ENCODE measurements around the gene PRKD1.

GRCh38 chr14:29740491-29740890, 187.2 kb downstream of the PRKD1 start:
- TF ChIP-seq POLR2AphosphoS5 (IDR thresholded peaks at IDR 0.05; ENCODE audit: low read depth, low read length) (no peak), TAF1 (IDR thresholded peaks at IDR 0.05; ENCODE audit: low read depth, low read length) (no peak), POLR2A (IDR thresholded peaks at IDR 0.05; ENCODE audit: low read depth, low read length) (no peak), PAX5 (IDR thresholded peaks at IDR 0.05; ENCODE audit: insufficient read depth, low read length, severe bottlenecking) (no peak), SPI1 (IDR thresholded peaks at IDR 0.05; ENCODE audit: low read depth, low read length) (no peak), POU2F2 (IDR thresholded peaks at IDR 0.05; ENCODE audit: low read depth, low read length) (no peak)
